ENCODE results near the gene MSRB1. TPM values are rescaled to one million over a fixed set of nuclear protein-coding genes. Genes with fewer than 3 reads are reported as not detected.

Gene MSRB1
- total and polyA plus RNA-seq, 2 donors (not counting 1 experiment from before 2014, with no cell fraction given): 7.1 to 21.4 TPM

GRCh38 chr16:1914988-1915387 is 28.0 kb downstream of the MSRB1 start:
- H3K9ac ChIP-seq (ENCODE audit: insufficient read depth, low read length): no peak overlapping the region
- H4K20me1 ChIP-seq (ENCODE audit: control insufficient read depth, extremely low read depth, insufficient read depth, low read length): no peaks in the 10 kb centered on the region
- DNase-seq (ENCODE audit: low read depth in 2 of 2): no peak
- H3K4me1 ChIP-seq (ENCODE audit: control insufficient read depth, extremely low read depth, insufficient read depth, low read length): no peaks in the 10 kb centered on the region
- TF ChIP-seq CTCF (conservative IDR thresholded peaks at IDR 0.05 in 1 of 2, IDR thresholded peaks at IDR 0.05 in 1 of 2; ENCODE audit: low read depth in 1 of 2, low read length in 2 of 2): no peak
- TF ChIP-seq EZH2 (IDR thresholded peaks at IDR 0.05; ENCODE audit: low read length, missing control alignments): no peak
- no peaks in the 10 kb centered on the region for H3K36me3 ChIP-seq (ENCODE audit: control insufficient read depth, insufficient read depth, low read length)
- H2AFZ ChIP-seq (ENCODE audit: low read length): no peak overlapping the region
- peaks cover 33% of the 10 kb centered on the region for H3K27me3 ChIP-seq (ENCODE audit: control insufficient read depth, insufficient read depth, low read length)
- H3K9me3 ChIP-seq (ENCODE audit: control insufficient read depth, insufficient read depth, low read depth, low read length): no peaks in the 10 kb centered on the region
- H3K4me2 ChIP-seq (ENCODE audit: extremely low read depth, insufficient read depth, low read length): no peak overlapping the region
- no peak overlapping the region for H3K4me3 ChIP-seq (replicated peaks in 1 of 4; ENCODE audit: control extremely low read depth in 1 of 4, insufficient read depth in 1 of 4, low read depth in 3 of 4, low read length in 4 of 4)
- H3K27ac ChIP-seq (ENCODE audit: insufficient read depth, low read length): no peak overlapping the region
- H3K79me2 ChIP-seq (ENCODE audit: control insufficient read depth, insufficient read depth, low read length): no peaks in the 10 kb centered on the region

GRCh38 chr16:1914084-1914608 is 28.9 kb downstream of the MSRB1 start:
- H4K20me1 ChIP-seq (ENCODE audit: control insufficient read depth, extremely low read depth, insufficient read depth, low read length): no peaks in the 10 kb centered on the region
- H3K27ac ChIP-seq (ENCODE audit: insufficient read depth, low read length): no peak overlapping the region
- H3K27me3 ChIP-seq (ENCODE audit: control insufficient read depth, insufficient read depth, low read length): peaks cover 26% of the 10 kb centered on the region
- H3K79me2 ChIP-seq (ENCODE audit: control insufficient read depth, insufficient read depth, low read length): no peaks in the 10 kb centered on the region
- H3K36me3 ChIP-seq (ENCODE audit: control insufficient read depth, insufficient read depth, low read length): no peaks in the 10 kb centered on the region
- H3K4me1 ChIP-seq (ENCODE audit: control insufficient read depth, extremely low read depth, insufficient read depth, low read length): no peaks in the 10 kb centered on the region
- H3K4me2 ChIP-seq (ENCODE audit: extremely low read depth, insufficient read depth, low read length): no peak overlapping the region
- H3K9me3 ChIP-seq (ENCODE audit: control insufficient read depth, insufficient read depth, low read depth, low read length): no peaks in the 10 kb centered on the region
- H3K9ac ChIP-seq (ENCODE audit: insufficient read depth, low read length): no peak overlapping the region
- H3K4me3 ChIP-seq (replicated peaks in 1 of 4; ENCODE audit: control extremely low read depth in 1 of 4, insufficient read depth in 1 of 4, low read depth in 3 of 4, low read length in 4 of 4): no peak overlapping the region
- TF ChIP-seq CTCF (conservative IDR thresholded peaks at IDR 0.05 in 1 of 2, IDR thresholded peaks at IDR 0.05 in 1 of 2; ENCODE audit: low read depth in 1 of 2, low read length in 2 of 2): no peak
- TF ChIP-seq EZH2 (IDR thresholded peaks at IDR 0.05; ENCODE audit: low read length, missing control alignments): no peak
- no peak overlapping the region for H2AFZ ChIP-seq (ENCODE audit: low read length)
- no peak for DNase-seq (ENCODE audit: low read depth in 2 of 2)

- H3K36me3 ChIP-seq (ENCODE audit: control insufficient read depth, insufficient read depth, low read length): no peaks in the 10 kb centered on the region
- H3K9ac ChIP-seq (ENCODE audit: insufficient read depth, low read length): no peak overlapping the region
- no peak for TF ChIP-seq CTCF (conservative IDR thresholded peaks at IDR 0.05 in 1 of 2, IDR thresholded peaks at IDR 0.05 in 1 of 2; ENCODE audit: low read depth in 1 of 2, low read length in 2 of 2)
- no peak for TF ChIP-seq EZH2 (IDR thresholded peaks at IDR 0.05; ENCODE audit: low read length, missing control alignments)
- no peak overlapping the region for H3K27ac ChIP-seq (ENCODE audit: insufficient read depth, low read length)
- H3K27me3 ChIP-seq (ENCODE audit: control insufficient read depth, insufficient read depth, low read length): peaks cover 21% of the 10 kb centered on the region
- H2AFZ ChIP-seq (ENCODE audit: low read length): no peak overlapping the region
- H3K4me3 ChIP-seq (replicated peaks in 1 of 4; ENCODE audit: control extremely low read depth in 1 of 4, insufficient read depth in 1 of 4, low read depth in 3 of 4, low read length in 4 of 4): no peak overlapping the region
- no peaks in the 10 kb centered on the region for H3K79me2 ChIP-seq (ENCODE audit: control insufficient read depth, insufficient read depth, low read length)
- no peaks in the 10 kb centered on the region for H3K4me1 ChIP-seq (ENCODE audit: control insufficient read depth, extremely low read depth, insufficient read depth, low read length)
- no peaks in the 10 kb centered on the region for H3K9me3 ChIP-seq (ENCODE audit: control insufficient read depth, insufficient read depth, low read depth, low read length)
- no peaks in the 10 kb centered on the region for H4K20me1 ChIP-seq (ENCODE audit: control insufficient read depth, extremely low read depth, insufficient read depth, low read length)
- H3K4me2 ChIP-seq (ENCODE audit: extremely low read depth, insufficient read depth, low read length): no peak overlapping the region
- no peak for DNase-seq (ENCODE audit: low read depth in 2 of 2)
Measured at GRCh38 chr16:1913327-1914083, 29.5 kb downstream of the MSRB1 start.
